Endodermal cell (in vitro differentiated cells): Measurements from ENCODE around the gene CMYA5. TPM values are rescaled to one million over a fixed set of nuclear protein-coding genes. Genes with fewer than 3 reads are reported as not detected.

Experiments
- DNase-seq: peaks from one replicate; pipeline ENCODE4 v3.0.0-alpha.2; 2017
- H3K27ac ChIP-seq: 2 replicates; pipeline ENCODE4 v1.5.1; 2013; ENCODE audit warnings: mild to moderate bottlenecking, low read depth, low read length, moderate library complexity
- H3K27me3 ChIP-seq: 2 replicates; pipeline ENCODE4 v1.6.1; 2013; ENCODE audit warnings: mild to moderate bottlenecking, low read length, moderate library complexity; ENCODE audit not compliant: insufficient read depth, control insufficient read depth, poor library complexity, severe bottlenecking
- H3K36me3 ChIP-seq: 2 replicates; pipeline ENCODE4 v1.7.0; 2013; ENCODE audit warnings: mild to moderate bottlenecking, low read length, moderate library complexity; ENCODE audit not compliant: control insufficient read depth, insufficient read depth
- H3K4me1 ChIP-seq: one replicate; pipeline ENCODE4 v1.7.0; 2013; ENCODE audit warnings: low read length; ENCODE audit not compliant: control insufficient read depth, insufficient read depth
- H3K4me3 ChIP-seq: 2 replicates; pipeline ENCODE4 v1.5.1; 2013; ENCODE audit warnings: mild to moderate bottlenecking, low read length, moderate library complexity
- H3K9ac ChIP-seq: 2 replicates; pipeline ENCODE4 v1.6.1; 2013; ENCODE audit warnings: mild to moderate bottlenecking, low read length, moderate library complexity; ENCODE audit not compliant: poor library complexity, severe bottlenecking; ENCODE audit errors: extremely low read depth
- H3K9me3 ChIP-seq: 2 replicates; pipeline ENCODE4 v1.6.1; 2013; ENCODE audit warnings: mild to moderate bottlenecking, low read length, moderate library complexity; ENCODE audit not compliant: control insufficient read depth
- H3K27ac Mint-ChIP-seq: 2 replicates; pipeline ENCODE4 v1.8.0; 2020; ENCODE audit warnings: mixed read lengths
- H3K27me3 Mint-ChIP-seq: 2 replicates; pipeline ENCODE4 v1.8.0; 2021; ENCODE audit warnings: mild to moderate bottlenecking, mixed read lengths; ENCODE audit not compliant: insufficient read depth
- H3K36me3 Mint-ChIP-seq: 2 replicates; pipeline ENCODE4 v1.8.0; 2020; ENCODE audit warnings: low read depth, mixed read lengths
- H3K4me1 Mint-ChIP-seq: 2 replicates; pipeline ENCODE4 v1.8.0; 2020; ENCODE audit warnings: mixed read lengths
- H3K4me3 Mint-ChIP-seq: 2 replicates; pipeline ENCODE4 v1.8.0; 2020; ENCODE audit warnings: mild to moderate bottlenecking, moderate library complexity, mixed read lengths
- H3K9me3 Mint-ChIP-seq: 2 replicates; pipeline ENCODE4 v1.8.0; 2020; ENCODE audit warnings: mild to moderate bottlenecking, mixed read lengths
- CTCF ChIP-seq: fragments of 200-600 bp; sonication (generic); conservative IDR thresholded peaks from 2 replicates; pipeline ENCODE4 v1.5.0; 2021; ENCODE audit warnings: antibody characterized with exemption, mild to moderate bottlenecking
- WGBS, 2 experiments: methylation state at CpG; one replicate each; pipeline versions ENCODE4 v1.1.5 to v1.1.7; 2013; ENCODE audit warnings: missing lambda C conversion rate in 2 of 2, mixed read lengths in 1 of 2; ENCODE audit not compliant: insufficient coverage in 1 of 2, insufficient read length in 1 of 2; 5-methylcytosine and 5-hydroxymethylcytosine counted together
- total RNA-seq, 2 donors: library from RNA; stranded (reverse); fragmentation: NEBNext Ultra II Directional in 1 of 2; extraction: Animal tissue kit (Norgen Biotek cat#: 25700) in 1 of 2; gene quantifications; 2 replicates in 1 of 2; 3 replicates in 1 of 2; pipeline ENCODE4 v1.2.1, GENCODE V29; 2021

Gene CMYA5
- total RNA-seq, 2 donors from 2014 or later, result 0.69 to 1.6 TPM

- H3K36me3 ChIP-seq, result no peaks in the 10 kb centered on the region
- TF ChIP-seq CTCF, result no peak
- no peaks in the 10 kb centered on the region for H3K4me1 ChIP-seq
- no peaks in the 10 kb centered on the region for H3K36me3 Mint-ChIP-seq
- no peaks in the 10 kb centered on the region for H3K9me3 Mint-ChIP-seq
- H3K4me3 Mint-ChIP-seq, result no peak overlapping the region
- no peak overlapping the region for H3K9ac ChIP-seq
- no peaks in the 10 kb centered on the region for H3K4me1 Mint-ChIP-seq
- H3K27ac ChIP-seq, result no peak overlapping the region
- H3K4me3 ChIP-seq, result no peak overlapping the region
- H3K27me3 Mint-ChIP-seq, result no peaks in the 10 kb centered on the region
- no peaks in the 10 kb centered on the region for H3K27me3 ChIP-seq
- no peaks in the 10 kb centered on the region for H3K9me3 ChIP-seq
- no peak overlapping the region for H3K27ac Mint-ChIP-seq
- DNase-seq, result no peak
Observed at GRCh38 chr5:79792463-79792862, 102.8 kb downstream of the CMYA5 start.

- Histone ChIP-seq H3K27me3 (no peaks in the 10 kb centered on the region), H3K9ac (no peak overlapping the region), H3K4me1 (no peaks in the 10 kb centered on the region), H3K4me3 (no peak overlapping the region), H3K27ac (no peak overlapping the region), H3K36me3 (no peaks in the 10 kb centered on the region), H3K9me3 (no peaks in the 10 kb centered on the region)
- H3K9me3 Mint-ChIP-seq, result no peaks in the 10 kb centered on the region
- no peak overlapping the region for H3K4me3 Mint-ChIP-seq
- 88 to 100% methylated on average over 7 of the region's 7 CpGs for WGBS, 2 experiments
- no peaks in the 10 kb centered on the region for H3K36me3 Mint-ChIP-seq
- H3K4me1 Mint-ChIP-seq, result no peaks in the 10 kb centered on the region
- no peak for DNase-seq
- TF ChIP-seq CTCF, result no peak
- H3K27ac Mint-ChIP-seq, result no peak overlapping the region
- H3K27me3 Mint-ChIP-seq, result no peaks in the 10 kb centered on the region
Observed at GRCh38 chr5:79793304-79793703, 103.7 kb downstream of the CMYA5 start.

- Histone ChIP-seq H3K9ac (no peak overlapping the region), H3K36me3 (no peaks in the 10 kb centered on the region), H3K27ac (no peak overlapping the region), H3K4me1 (no peaks in the 10 kb centered on the region), H3K4me3 (no peak overlapping the region), H3K9me3 (no peaks in the 10 kb centered on the region), H3K27me3 (no peaks in the 10 kb centered on the region)
- H3K27me3 Mint-ChIP-seq, result no peaks in the 10 kb centered on the region
- H3K4me1 Mint-ChIP-seq, result no peaks in the 10 kb centered on the region
- no peak overlapping the region for H3K27ac Mint-ChIP-seq
- H3K9me3 Mint-ChIP-seq, result no peaks in the 10 kb centered on the region
- TF ChIP-seq CTCF, result no peak
- H3K4me3 Mint-ChIP-seq, result no peak overlapping the region
- H3K36me3 Mint-ChIP-seq, result no peaks in the 10 kb centered on the region
- DNase-seq, result no peak
Observed at GRCh38 chr5:79793722-79794121, 104.1 kb downstream of the CMYA5 start.
